Large intestine (tissue), 3 donors: ENCODE data around the gene FRY. TPM values are rescaled to one million over a fixed set of nuclear protein-coding genes. Genes with fewer than 3 reads are reported as not detected.

Experiments used
- DNase-seq, 2 donors: peaks; one replicate each; pipeline versions ENCODE4 v3.0.0 to v3.0.0-alpha.2; 2013
- H3K27ac ChIP-seq: one replicate; pipeline ENCODE4 v1.5.1; 2013; ENCODE audit warnings: low read length
- H3K27me3 ChIP-seq: 2 replicates; pipeline ENCODE4 v1.6.1; 2013; ENCODE audit warnings: low read length; ENCODE audit not compliant: control insufficient read depth, insufficient read depth
- H3K36me3 ChIP-seq: 2 replicates; pipeline ENCODE4 v1.6.1; 2013; ENCODE audit warnings: low read length; ENCODE audit not compliant: control insufficient read depth, insufficient read depth
- H3K4me1 ChIP-seq: one replicate; pipeline ENCODE4 v1.6.1; 2013; ENCODE audit warnings: low read length; ENCODE audit not compliant: control insufficient read depth, insufficient read depth
- H3K4me3 ChIP-seq: one replicate; pipeline ENCODE4 v1.5.1; 2013; ENCODE audit warnings: low read length
- H3K9me3 ChIP-seq: one replicate; pipeline ENCODE4 v1.6.1; 2013; ENCODE audit warnings: mild to moderate bottlenecking, low read depth, low read length, moderate library complexity; ENCODE audit not compliant: control insufficient read depth
- WGBS: methylation state at CpG from one replicate; pipeline ENCODE4 v1.1.5; 2013; ENCODE audit warnings: low lambda C conversion rate; ENCODE audit not compliant: insufficient coverage; 5-methylcytosine and 5-hydroxymethylcytosine counted together
- polyA plus RNA-seq: library from polyadenylated mRNA; unstranded; fragments of 120-200 nt; gene quantifications from one replicate; pipeline ENCODE4 v1.2.1, GENCODE V29; 2013

The FRY gene
- polyA plus RNA-seq, 1 donor, result 12.4 TPM

DNA sequence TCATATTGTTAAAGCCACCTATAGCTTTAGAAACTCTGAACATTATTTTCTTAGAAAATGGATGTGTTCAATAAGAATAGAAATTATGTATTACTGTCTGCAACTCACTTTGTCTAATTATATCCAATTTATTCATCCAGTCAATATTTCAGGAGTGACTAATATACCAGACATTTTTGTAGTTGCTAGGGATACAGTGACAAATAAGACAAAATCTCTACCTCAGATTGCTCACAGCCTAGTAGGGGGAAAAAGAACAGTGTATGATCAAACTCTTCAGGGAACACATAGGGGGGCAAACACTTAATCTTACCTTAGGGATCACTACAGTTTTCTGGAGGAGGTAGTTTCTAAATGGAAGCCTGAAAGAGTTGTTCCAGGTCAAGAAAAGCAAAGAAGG, 292.3 kb downstream of the FRY start:
- no peak for DNase-seq
- no peaks in the 10 kb centered on the region for H3K27me3 ChIP-seq
- no peaks in the 10 kb centered on the region for H3K36me3 ChIP-seq
- no peaks in the 10 kb centered on the region for H3K4me1 ChIP-seq
- no peak overlapping the region for H3K27ac ChIP-seq
- no peaks in the 10 kb centered on the region for H3K9me3 ChIP-seq
- no peak overlapping the region for H3K4me3 ChIP-seq

GRCh38 chr13:32330441-32330840, 298.9 kb downstream of the FRY start:
- Histone ChIP-seq H3K27me3 (no peaks in the 10 kb centered on the region), H3K27ac (no peak overlapping the region), H3K4me3 (no peak overlapping the region), H3K4me1 (no peaks in the 10 kb centered on the region), H3K36me3 (peaks cover 3% of the 10 kb centered on the region), H3K9me3 (no peaks in the 10 kb centered on the region)
- DNase-seq, result no peak
- 100% methylated on average over 1 of the region's 2 CpGs for WGBS

DNA sequence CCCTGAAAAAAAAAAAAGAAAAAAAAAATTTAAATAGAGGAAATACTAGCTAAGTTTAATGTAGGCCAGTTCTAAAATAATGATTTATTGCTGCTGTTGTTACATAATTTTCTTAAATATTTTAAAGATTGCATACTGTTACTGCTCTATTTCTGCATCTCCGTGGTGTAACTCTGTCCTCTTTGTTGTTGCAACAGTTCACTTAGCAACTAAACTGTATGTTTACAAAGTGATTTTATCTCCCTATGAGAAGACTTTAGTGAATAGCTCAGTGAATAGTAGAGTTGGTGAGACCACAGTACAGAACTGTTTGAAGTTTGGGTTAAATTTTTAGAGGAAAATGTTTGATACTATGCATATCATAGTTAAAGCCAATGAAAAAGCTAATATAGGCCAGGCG, 303.1 kb downstream of the FRY start:
- H3K27ac ChIP-seq, result no peak overlapping the region
- 100% methylated on average over 1 of the region's 2 CpGs for WGBS
- no peak overlapping the region for H3K4me3 ChIP-seq
- no peaks in the 10 kb centered on the region for H3K4me1 ChIP-seq
- peaks cover 5% of the 10 kb centered on the region for H3K36me3 ChIP-seq
- H3K27me3 ChIP-seq, result no peaks in the 10 kb centered on the region
- DNase-seq, result no peak
- no peaks in the 10 kb centered on the region for H3K9me3 ChIP-seq

GRCh38 chr13:32340914-32341313, 309.3 kb downstream of the FRY start:
- no peak for DNase-seq
- Histone ChIP-seq H3K27me3 (no peaks in the 10 kb centered on the region), H3K27ac (no peak overlapping the region), H3K36me3 (peaks cover under 1% of the 10 kb centered on the region), H3K9me3 (no peaks in the 10 kb centered on the region), H3K4me3 (no peak overlapping the region), H3K4me1 (no peaks in the 10 kb centered on the region)
- WGBS, result 92% methylated on average over 3 of the region's 3 CpGs

- no peaks in the 10 kb centered on the region for H3K27me3 ChIP-seq
- 60% methylated on average over 1 of the region's 1 CpG for WGBS
- H3K9me3 ChIP-seq, result no peaks in the 10 kb centered on the region
- H3K4me3 ChIP-seq, result no peak overlapping the region
- no peaks in the 10 kb centered on the region for H3K36me3 ChIP-seq
- H3K4me1 ChIP-seq, result no peaks in the 10 kb centered on the region
- H3K27ac ChIP-seq, result no peak overlapping the region
- no peak for DNase-seq
Measured at GRCh38 chr13:32347651-32348050, 316.1 kb downstream of the FRY start.
